Measurements from ENCODE around the gene ATG9B.
"Not testable (repeated sequence)": the region's sequence is repeated elsewhere in the genome, so short reads cannot be mapped to it uniquely, and the experiment has no call there.

The ATG9B gene

DNA sequence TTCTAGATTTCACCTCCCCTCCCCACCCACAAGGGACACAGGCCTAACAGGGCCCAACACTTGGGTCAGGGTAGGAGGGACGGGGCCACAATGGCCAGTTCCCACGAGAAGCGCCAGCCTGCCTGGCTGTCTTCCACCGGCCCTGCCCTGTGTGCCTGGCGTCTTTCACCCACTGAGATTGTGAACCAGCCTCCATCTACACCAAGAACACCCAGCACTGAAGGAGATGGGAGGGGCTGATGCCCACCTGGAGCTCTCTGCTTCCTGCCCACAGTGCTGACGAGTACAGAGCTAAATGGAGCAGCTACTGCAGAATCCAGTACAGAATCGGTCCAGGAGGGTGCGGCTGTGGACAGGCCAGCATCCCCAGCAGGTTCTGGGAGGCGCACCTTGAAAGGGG lies 21.7 kb upstream of the ATG9B start:
- H3K79me2 ChIP-seq (ENCODE audit: low read length) = no peaks in the 10 kb centered on the region
- TF ChIP-seq, protein P1, sequence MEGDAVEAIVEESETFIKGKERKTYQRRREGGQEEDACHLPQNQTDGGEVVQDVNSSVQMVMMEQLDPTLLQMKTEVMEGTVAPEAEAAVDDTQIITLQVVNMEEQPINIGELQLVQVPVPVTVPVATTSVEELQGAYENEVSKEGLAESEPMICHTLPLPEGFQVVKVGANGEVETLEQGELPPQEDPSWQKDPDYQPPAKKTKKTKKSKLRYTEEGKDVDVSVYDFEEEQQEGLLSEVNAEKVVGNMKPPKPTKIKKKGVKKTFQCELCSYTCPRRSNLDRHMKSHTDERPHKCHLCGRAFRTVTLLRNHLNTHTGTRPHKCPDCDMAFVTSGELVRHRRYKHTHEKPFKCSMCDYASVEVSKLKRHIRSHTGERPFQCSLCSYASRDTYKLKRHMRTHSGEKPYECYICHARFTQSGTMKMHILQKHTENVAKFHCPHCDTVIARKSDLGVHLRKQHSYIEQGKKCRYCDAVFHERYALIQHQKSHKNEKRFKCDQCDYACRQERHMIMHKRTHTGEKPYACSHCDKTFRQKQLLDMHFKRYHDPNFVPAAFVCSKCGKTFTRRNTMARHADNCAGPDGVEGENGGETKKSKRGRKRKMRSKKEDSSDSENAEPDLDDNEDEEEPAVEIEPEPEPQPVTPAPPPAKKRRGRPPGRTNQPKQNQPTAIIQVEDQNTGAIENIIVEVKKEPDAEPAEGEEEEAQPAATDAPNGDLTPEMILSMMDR (IDR thresholded peaks at IDR 0.05; ENCODE audit: low read length) = no peak
- TF ChIP-seq EZH2phosphoT487 (IDR thresholded peaks at IDR 0.05; ENCODE audit: low read length) = no peak
- no peak for TF ChIP-seq EZH2 (optimal IDR thresholded peaks at IDR 0.05; ENCODE audit: low read depth, low read length)
- no peak overlapping the region for H3K9ac ChIP-seq (ENCODE audit: low read length)
- H3K9me2 ChIP-seq (replicated peaks; ENCODE audit: insufficient read depth, low read length) = no peaks in the 10 kb centered on the region
- no peaks in the 10 kb centered on the region for H3F3A ChIP-seq (ENCODE audit: insufficient read depth, low read length)
- H3K4me1 ChIP-seq (ENCODE audit: low read length) = no peaks in the 10 kb centered on the region
- no peaks in the 10 kb centered on the region for H4K20me1 ChIP-seq (ENCODE audit: insufficient read depth, low read length)
- H3K27ac ChIP-seq (ENCODE audit: low read length) = no peak overlapping the region
- H3K36me3 ChIP-seq (replicated peaks; ENCODE audit: insufficient read depth, low read length) = no peaks in the 10 kb centered on the region
- no peaks in the 10 kb centered on the region for H3K9me3 ChIP-seq (replicated peaks; ENCODE audit: insufficient read depth, low read length)
- H2AFZ ChIP-seq (ENCODE audit: low read length) = no peak overlapping the region
- H3K4me2 ChIP-seq (ENCODE audit: low read depth, low read length) = no peak overlapping the region
- H3K27me3 ChIP-seq (replicated peaks; ENCODE audit: insufficient read depth, low read length) = peaks cover 15% of the 10 kb centered on the region
- no peak overlapping the region for H3K4me3 ChIP-seq (ENCODE audit: low read length)
- DNase-seq = no peak

DNA sequence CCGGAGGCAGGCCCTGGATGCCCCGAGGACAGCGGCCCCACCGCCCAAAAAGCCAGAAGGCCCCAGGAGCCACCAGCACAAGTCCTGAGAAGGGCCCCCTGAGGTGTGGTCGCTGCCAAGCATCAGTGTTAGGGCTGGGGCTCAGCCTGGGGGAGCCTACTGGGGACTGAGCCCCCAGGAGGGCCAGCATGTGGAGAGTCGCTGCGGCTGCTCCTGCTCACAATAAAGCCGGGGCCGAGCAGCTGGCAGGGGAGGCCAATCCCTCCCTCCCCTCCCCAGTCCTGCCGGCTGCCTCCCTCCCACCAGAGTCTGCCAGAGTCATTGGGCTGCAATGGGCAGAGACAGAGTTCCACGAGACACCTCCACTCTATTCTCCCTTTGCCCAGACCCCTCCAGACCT lies 21.0 kb upstream of the ATG9B start:
- no peaks in the 10 kb centered on the region for H3K36me3 ChIP-seq (replicated peaks; ENCODE audit: insufficient read depth, low read length)
- no peak overlapping the region for H3K4me2 ChIP-seq (ENCODE audit: low read depth, low read length)
- peaks cover 8% of the 10 kb centered on the region for H3K27me3 ChIP-seq (replicated peaks; ENCODE audit: insufficient read depth, low read length)
- no peaks in the 10 kb centered on the region for H3K79me2 ChIP-seq (ENCODE audit: low read length)
- no peaks in the 10 kb centered on the region for H3K4me1 ChIP-seq (ENCODE audit: low read length)
- H3K9me3 ChIP-seq (replicated peaks; ENCODE audit: insufficient read depth, low read length) = no peaks in the 10 kb centered on the region
- no peaks in the 10 kb centered on the region for H3F3A ChIP-seq (ENCODE audit: insufficient read depth, low read length)
- no peak overlapping the region for H3K27ac ChIP-seq (ENCODE audit: low read length)
- no peaks in the 10 kb centered on the region for H4K20me1 ChIP-seq (ENCODE audit: insufficient read depth, low read length)
- H3K9ac ChIP-seq (ENCODE audit: low read length) = no peak overlapping the region
- H2AFZ ChIP-seq (ENCODE audit: low read length) = no peak overlapping the region
- no peak overlapping the region for H3K4me3 ChIP-seq (ENCODE audit: low read length)
- H3K9me2 ChIP-seq (replicated peaks; ENCODE audit: insufficient read depth, low read length) = no peaks in the 10 kb centered on the region
- DNase-seq = no peak
- TF ChIP-seq EZH2 (optimal IDR thresholded peaks at IDR 0.05; ENCODE audit: low read depth, low read length) (no peak), EZH2phosphoT487 (IDR thresholded peaks at IDR 0.05; ENCODE audit: low read length) (no peak)
- TF ChIP-seq, protein P1 (IDR thresholded peaks at IDR 0.05; ENCODE audit: low read length) = no peak

DNA sequence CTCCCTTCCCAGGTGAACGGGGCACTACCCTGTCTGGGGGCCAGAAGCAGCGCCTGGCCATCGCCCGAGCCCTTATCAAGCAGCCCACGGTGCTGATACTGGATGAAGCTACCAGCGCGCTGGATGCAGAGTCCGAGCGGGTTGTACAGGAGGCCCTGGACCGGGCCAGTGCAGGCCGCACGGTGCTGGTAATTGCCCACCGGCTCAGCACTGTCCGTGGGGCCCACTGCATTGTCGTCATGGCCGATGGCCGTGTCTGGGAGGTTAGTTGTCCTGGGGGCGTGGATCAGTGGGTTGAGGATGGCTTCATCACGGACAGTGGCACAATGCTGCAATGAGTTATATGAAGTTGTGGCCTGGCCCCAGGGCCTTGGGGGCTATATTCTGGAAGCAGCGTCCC lies 19.7 kb upstream of the ATG9B start:
- H3K9me2 ChIP-seq (replicated peaks; ENCODE audit: insufficient read depth, low read length) = no peaks in the 10 kb centered on the region
- no peak overlapping the region for H3K27ac ChIP-seq (ENCODE audit: low read length)
- DNase-seq = no peak
- no peaks in the 10 kb centered on the region for H3K36me3 ChIP-seq (replicated peaks; ENCODE audit: insufficient read depth, low read length)
- no peak overlapping the region for H2AFZ ChIP-seq (ENCODE audit: low read length)
- no peaks in the 10 kb centered on the region for H4K20me1 ChIP-seq (ENCODE audit: insufficient read depth, low read length)
- H3K4me1 ChIP-seq (ENCODE audit: low read length) = no peaks in the 10 kb centered on the region
- no peaks in the 10 kb centered on the region for H3K79me2 ChIP-seq (ENCODE audit: low read length)
- H3K4me3 ChIP-seq (ENCODE audit: low read length) = no peak overlapping the region
- H3F3A ChIP-seq (ENCODE audit: insufficient read depth, low read length) = no peaks in the 10 kb centered on the region
- H3K27me3 ChIP-seq (replicated peaks; ENCODE audit: insufficient read depth, low read length) = no peaks in the 10 kb centered on the region
- H3K9ac ChIP-seq (ENCODE audit: low read length) = no peak overlapping the region
- H3K9me3 ChIP-seq (replicated peaks; ENCODE audit: insufficient read depth, low read length) = no peaks in the 10 kb centered on the region
- TF ChIP-seq EZH2phosphoT487 (IDR thresholded peaks at IDR 0.05; ENCODE audit: low read length) (no peak), EZH2 (optimal IDR thresholded peaks at IDR 0.05; ENCODE audit: low read depth, low read length) (no peak)
- TF ChIP-seq, protein P1 (IDR thresholded peaks at IDR 0.05; ENCODE audit: low read length) = no peak
- no peak overlapping the region for H3K4me2 ChIP-seq (ENCODE audit: low read depth, low read length)

DNA sequence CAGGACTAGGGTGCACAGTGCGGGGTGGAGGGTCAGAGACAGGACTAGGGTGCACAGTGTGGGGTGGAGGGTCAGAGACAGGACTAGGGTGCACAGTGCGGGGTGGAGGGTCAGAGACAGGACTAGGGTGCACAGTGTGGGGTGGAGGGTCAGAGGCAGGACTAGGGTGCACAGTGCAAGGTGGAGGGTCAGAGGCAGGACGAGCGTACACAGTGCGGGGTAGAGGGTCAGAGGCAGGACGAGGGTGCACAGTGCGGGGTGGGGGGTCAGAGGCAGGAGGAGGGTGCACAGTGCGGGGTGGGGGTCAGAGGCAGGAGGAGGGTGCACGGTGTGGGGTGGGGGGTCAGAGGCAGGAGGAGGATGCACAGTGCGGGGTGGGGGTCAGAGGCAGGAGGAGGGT lies 19.2 kb upstream of the ATG9B start:
- H3K79me2 ChIP-seq (ENCODE audit: low read length); H4K20me1 ChIP-seq (ENCODE audit: insufficient read depth, low read length); H3K27me3 ChIP-seq (replicated peaks; ENCODE audit: insufficient read depth, low read length); H3K4me1 ChIP-seq (ENCODE audit: low read length); H3K9ac ChIP-seq (ENCODE audit: low read length); H3K4me3 ChIP-seq (ENCODE audit: low read length); H3K9me2 ChIP-seq (replicated peaks; ENCODE audit: insufficient read depth, low read length); DNase-seq; H3K4me2 ChIP-seq (ENCODE audit: low read depth, low read length); H3F3A ChIP-seq (ENCODE audit: insufficient read depth, low read length); H2AFZ ChIP-seq (ENCODE audit: low read length); H3K36me3 ChIP-seq (replicated peaks; ENCODE audit: insufficient read depth, low read length); H3K27ac ChIP-seq (ENCODE audit: low read length); H3K9me3 ChIP-seq (replicated peaks; ENCODE audit: insufficient read depth, low read length): not testable (repeated sequence)

Data from MM.1S (cell line).